Subcutaneous adipose tissue (tissue), 4 donors: Measurements from ENCODE around the gene RSL24D1. TPM values are rescaled to one million over a fixed set of nuclear protein-coding genes. Genes with fewer than 3 reads are reported as not detected.

Experiments
- CTCF ChIP-seq: fragments of 450-650 bp; IDR thresholded peaks from one replicate; pipeline ENCODE4 v1.5.1; 2016; ENCODE audit warnings: low read depth, mild to moderate bottlenecking, control low read depth, antibody characterized with exemption, moderate library complexity
- total RNA-seq, 4 donors: library from RNA; depleted of rRNA; stranded (reverse); fragments of >200 nt; gene quantifications; one replicate each; pipeline ENCODE4 v1.1.0, GENCODE V29; 2016

RSL24D1 gene
- 100 to 1,000 TPM in 1 of 4 donors, 10 to 100 TPM in 3; 53.3 to 101 (median 74.3) TPM for total RNA-seq

DNA sequence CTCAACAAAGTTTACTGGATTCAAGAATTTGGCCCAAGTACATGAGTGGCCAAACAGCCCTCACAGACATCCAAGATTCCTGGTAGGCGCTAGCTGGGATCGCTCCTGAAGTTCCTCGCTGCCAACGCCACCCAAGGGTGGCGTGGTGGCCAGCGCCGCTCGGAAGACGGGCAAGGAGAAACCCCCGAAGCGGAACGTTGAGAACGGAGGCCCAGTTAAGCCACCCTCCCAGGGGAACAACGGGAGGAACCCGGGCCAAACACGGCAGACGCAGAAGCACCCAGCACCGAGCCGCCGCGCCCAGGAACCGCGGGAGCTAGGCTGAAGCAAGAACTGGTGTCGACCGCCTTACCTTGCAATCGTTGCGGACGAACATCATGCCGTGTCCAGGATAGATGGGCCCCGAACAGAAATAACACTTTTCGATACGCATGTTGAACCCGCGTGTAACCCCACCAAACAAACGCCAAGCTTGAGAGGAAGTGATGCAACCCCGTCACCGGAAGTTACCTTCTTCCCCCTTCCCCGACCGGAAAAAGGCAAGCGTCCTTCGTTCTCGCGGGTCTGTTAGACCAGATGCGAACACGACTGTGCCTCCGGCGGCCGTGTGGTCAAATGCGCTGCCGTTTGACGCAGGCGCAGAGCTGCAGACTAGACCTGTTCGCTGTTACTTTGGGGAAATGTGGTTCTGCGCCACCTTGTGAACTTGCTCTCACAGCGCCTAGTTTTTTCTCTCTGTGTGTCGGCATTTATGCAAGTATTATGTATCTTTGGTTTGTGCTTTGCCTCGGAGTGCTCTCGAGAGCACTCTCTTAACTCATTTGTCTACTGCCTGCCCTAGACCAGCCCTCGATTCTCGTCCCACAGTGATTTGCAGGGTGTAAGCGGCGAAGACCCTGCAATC, at the start of gene RSL24D1:
Gene RSL24D1 (minus strand): TSS at position 484 of the 904 bp plus-strand sequence. CDS start 51 bp downstream, at position 433.
- no peak for TF ChIP-seq CTCF

- TF ChIP-seq CTCF, result no peak
Observed at GRCh38 chr15:55245059-55245458, 48.3 kb upstream of the RSL24D1 start.

GRCh38 chr15:55241891-55242290, 45.1 kb upstream of the RSL24D1 start:
- TF ChIP-seq CTCF, result no peak

DNA sequence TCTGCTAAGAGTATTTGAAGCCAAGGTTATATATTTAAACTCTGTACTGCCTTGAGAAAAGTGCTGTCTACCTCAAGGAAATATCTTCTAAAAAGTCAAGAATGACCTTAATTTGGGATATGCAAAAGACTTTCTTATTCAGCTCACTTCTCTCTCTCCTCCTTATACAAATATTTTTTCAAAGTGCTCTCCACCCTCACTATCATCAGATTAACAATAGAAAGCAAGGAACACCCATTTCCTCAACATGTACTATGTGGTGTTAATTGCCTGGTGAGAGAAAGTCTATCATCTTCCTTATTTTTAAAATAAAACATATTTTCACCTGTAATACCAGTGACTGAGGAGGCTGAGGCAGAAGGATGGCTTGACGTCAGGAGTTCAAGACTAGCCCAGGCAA, 44.4 kb upstream of the RSL24D1 start:
- no peak for TF ChIP-seq CTCF

DNA sequence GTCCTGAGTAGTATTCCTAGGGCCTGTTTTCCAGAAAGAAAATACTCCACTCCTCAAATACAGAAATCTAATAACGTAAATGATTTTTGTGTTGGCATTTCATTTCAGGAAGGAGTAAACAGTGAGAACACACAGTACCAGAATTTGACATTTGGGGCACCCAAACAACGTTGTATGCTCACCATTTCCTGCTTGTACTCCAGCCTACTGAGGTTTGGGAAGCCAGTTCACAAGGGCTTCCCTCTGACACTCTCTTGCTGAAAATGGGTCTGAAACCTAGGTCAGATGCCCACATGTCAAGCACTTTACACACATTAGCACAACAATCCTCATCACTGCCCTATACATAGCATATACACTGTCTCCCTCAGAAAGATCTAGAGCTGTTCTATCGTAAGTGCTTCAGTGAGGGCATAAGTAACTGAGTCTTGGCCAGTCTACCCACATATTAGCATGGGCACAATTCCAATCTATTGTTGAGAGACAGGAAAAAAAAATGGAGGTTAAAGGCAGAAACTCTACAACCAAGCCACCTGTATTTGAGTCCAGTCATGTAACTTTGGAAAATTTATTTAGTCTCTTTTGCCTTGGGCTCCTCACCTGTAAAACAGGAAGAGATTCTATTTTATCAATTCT, 43.5 kb upstream of the RSL24D1 start:
- no peak for TF ChIP-seq CTCF

DNA sequence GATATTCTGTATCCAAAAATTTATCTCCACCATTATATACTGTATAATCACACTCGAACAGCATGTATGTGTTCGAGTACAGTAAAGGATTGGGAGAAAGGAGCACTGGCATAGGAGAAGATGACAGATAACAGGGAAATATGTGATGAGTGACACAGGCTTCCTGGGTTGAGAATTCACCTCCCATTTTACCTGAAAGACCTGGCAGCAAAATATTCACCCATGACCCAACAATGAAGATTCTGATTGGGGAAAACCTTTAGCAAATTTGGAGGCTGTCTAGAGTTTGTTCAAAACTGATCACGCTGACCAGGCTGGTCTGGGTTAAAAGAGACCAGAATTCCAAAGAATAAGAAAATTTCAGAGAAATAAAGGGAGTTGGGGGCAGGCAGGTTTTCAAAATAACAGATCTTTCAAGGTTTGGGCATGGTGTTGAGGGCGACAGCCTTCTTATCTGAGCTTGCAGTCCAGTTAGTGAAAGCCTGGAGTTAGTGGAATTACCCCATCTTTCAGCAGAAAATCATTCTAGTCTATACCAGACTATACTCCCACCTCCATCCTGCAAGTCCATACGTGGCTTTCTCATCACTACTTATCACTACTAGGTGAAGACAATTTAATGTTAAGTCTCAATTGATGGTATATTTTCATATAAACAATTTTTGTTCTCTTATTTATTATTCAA, 42.8 kb upstream of the RSL24D1 start:
- TF ChIP-seq CTCF, result no peak

DNA sequence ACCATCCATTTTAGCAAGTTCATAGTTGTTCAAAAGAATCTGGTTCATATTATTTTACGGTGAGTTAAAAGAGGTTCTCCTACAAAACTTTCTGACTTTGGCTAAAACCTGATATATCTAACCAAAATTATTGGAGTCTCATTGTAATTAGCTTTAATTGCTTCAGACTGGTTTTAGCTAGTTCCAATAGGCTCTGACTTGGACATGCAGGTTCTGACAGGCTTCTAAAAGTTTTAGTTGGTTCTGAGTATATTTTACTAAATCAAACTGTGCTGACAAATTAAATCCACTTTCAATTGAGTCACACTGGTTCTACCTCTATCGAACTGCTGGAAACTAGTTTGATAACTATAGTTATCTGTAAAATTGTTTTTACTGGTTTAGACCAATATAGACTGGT, 42.1 kb upstream of the RSL24D1 start:
- TF ChIP-seq CTCF, result no peak
